H9 (cell line): ENCODE measurements around the gene WDR54. TPM values are rescaled to one million over a fixed set of nuclear protein-coding genes. Genes with fewer than 3 reads are reported as not detected.

Source experiments
- DNase-seq: peaks from one replicate; pipeline ENCODE4 v3.0.0-alpha.2; 2017
- H2AFZ ChIP-seq: one replicate; pipeline ENCODE4 v1.6.1; 2013; ENCODE audit warnings: mild to moderate bottlenecking, low read length, control low read depth, moderate library complexity
- H2AK5ac ChIP-seq: 2 replicates; pipeline ENCODE4 v1.6.1; 2013; ENCODE audit warnings: low read length, control low read depth, mixed read lengths; ENCODE audit not compliant: insufficient read length
- H2BK120ac ChIP-seq: one replicate; pipeline ENCODE4 v1.6.1; 2013; ENCODE audit warnings: low read depth, mild to moderate bottlenecking, low read length, control low read depth, inconsistent platforms; ENCODE audit not compliant: poor library complexity, severe bottlenecking
- H2BK12ac ChIP-seq: 2 replicates; pipeline ENCODE4 v1.6.1; 2013; ENCODE audit warnings: low read length, control low read depth, mixed read lengths, low read depth; ENCODE audit not compliant: insufficient read length
- H2BK15ac ChIP-seq: 2 replicates; pipeline ENCODE4 v1.6.1; 2013; ENCODE audit warnings: low read depth, low read length, control low read depth
- H2BK20ac ChIP-seq: one replicate; pipeline ENCODE4 v1.6.1; 2013; ENCODE audit warnings: low read depth, mild to moderate bottlenecking, low read length, control low read depth, inconsistent platforms; ENCODE audit not compliant: poor library complexity, severe bottlenecking
- H2BK5ac ChIP-seq: 2 replicates; pipeline ENCODE4 v1.6.1; 2013; ENCODE audit warnings: low read length, control low read depth, mixed read lengths; ENCODE audit not compliant: insufficient read length
- H3K14ac ChIP-seq: 2 replicates; pipeline ENCODE4 v1.6.1; 2013; ENCODE audit warnings: low read length, control low read depth; ENCODE audit not compliant: insufficient read depth
- H3K18ac ChIP-seq: 2 replicates; pipeline ENCODE4 v1.6.1; 2013; ENCODE audit warnings: low read depth, mild to moderate bottlenecking, mixed read lengths, low read length, control low read depth; ENCODE audit not compliant: insufficient read length
- H3K23ac ChIP-seq: 2 replicates; pipeline ENCODE4 v1.6.1; 2013; ENCODE audit warnings: low read length, control low read depth, mixed read lengths, low read depth; ENCODE audit not compliant: insufficient read length
- H3K23me2 ChIP-seq: 2 replicates; pipeline ENCODE4 v1.6.1; 2013; ENCODE audit warnings: low read depth, mild to moderate bottlenecking, mixed read lengths, low read length, control low read depth; ENCODE audit not compliant: insufficient read length, poor library complexity, severe bottlenecking
- H3K27ac ChIP-seq: 2 replicates; pipeline ENCODE4 v1.5.1; 2013; ENCODE audit warnings: low read length, control low read depth, mixed read lengths, low read depth; ENCODE audit not compliant: insufficient read length
- H3K27me3 ChIP-seq: 2 replicates; pipeline ENCODE4 v1.6.1; 2013; ENCODE audit warnings: low read length, control low read depth, inconsistent platforms; ENCODE audit not compliant: insufficient read depth
- H3K4ac ChIP-seq: 2 replicates; pipeline ENCODE4 v1.6.1; 2013; ENCODE audit warnings: low read depth, mild to moderate bottlenecking, control low read depth, inconsistent platforms, low read length, moderate library complexity
- H3K4me1 ChIP-seq: 2 replicates; pipeline ENCODE4 v1.6.1; 2013; ENCODE audit warnings: low read length, control low read depth, inconsistent platforms; ENCODE audit not compliant: insufficient read depth
- H3K4me2 ChIP-seq: 2 replicates; pipeline ENCODE4 v1.6.1; 2013; ENCODE audit warnings: low read length, control low read depth, mixed read lengths; ENCODE audit not compliant: insufficient read length, insufficient read depth
- H3K56ac ChIP-seq: 2 replicates; pipeline ENCODE4 v1.6.1; 2013; ENCODE audit warnings: low read depth, mild to moderate bottlenecking, mixed read lengths, low read length, control low read depth; ENCODE audit not compliant: insufficient read length
- H3K79me1 ChIP-seq: 2 replicates; pipeline ENCODE4 v1.6.1; 2013; ENCODE audit warnings: low read depth, mild to moderate bottlenecking, moderate library complexity, low read length, control low read depth, inconsistent platforms; ENCODE audit not compliant: insufficient read depth, poor library complexity, severe bottlenecking
- H3K79me2 ChIP-seq: 2 replicates; pipeline ENCODE4 v1.6.1; 2013; ENCODE audit warnings: low read length, control low read depth, inconsistent platforms; ENCODE audit not compliant: insufficient read depth
- H3K9ac ChIP-seq: 2 replicates; pipeline ENCODE4 v1.6.1; 2013; ENCODE audit warnings: low read length, control low read depth, mixed read lengths; ENCODE audit not compliant: insufficient read length; ENCODE audit errors: extremely low read depth
- H3K9me3 ChIP-seq: one replicate; pipeline ENCODE4 v1.6.1; 2013; ENCODE audit warnings: low read depth, low read length, inconsistent platforms; ENCODE audit not compliant: control insufficient read depth
- H3T11ph ChIP-seq: one replicate; pipeline ENCODE4 v1.6.1; 2013; ENCODE audit warnings: mild to moderate bottlenecking, low read length, control low read depth, inconsistent platforms
- H4K20me1 ChIP-seq: one replicate; pipeline ENCODE4 v1.6.1; 2013; ENCODE audit not compliant: control insufficient read depth, insufficient read length, insufficient read depth
- H4K5ac ChIP-seq: 2 replicates; pipeline ENCODE4 v1.6.1; 2013; ENCODE audit warnings: low read depth, mild to moderate bottlenecking, mixed read lengths, low read length, control low read depth; ENCODE audit not compliant: insufficient read length
- H4K8ac ChIP-seq: replicated peaks from 2 replicates; pipeline ENCODE4 v1.6.1; 2013; ENCODE audit warnings: low read length, control low read depth, mixed read lengths, low read depth; ENCODE audit not compliant: insufficient read length
- H4K91ac ChIP-seq: 2 replicates; pipeline ENCODE4 v1.6.1; 2013; ENCODE audit warnings: low read depth, mild to moderate bottlenecking, moderate library complexity, mixed read lengths, low read length, control low read depth; ENCODE audit not compliant: insufficient read length
- H3K27ac Mint-ChIP-seq, 3 experiments: 2 replicates in 2 of 3; 3 replicates in 1 of 3; pipeline ENCODE4 v1.8.0; 2020 to 2021; ENCODE audit warnings: mixed read lengths in 3 of 3, mild to moderate bottlenecking in 1 of 3, moderate library complexity in 1 of 3
- H3K27me3 Mint-ChIP-seq: 2 replicates; pipeline ENCODE4 v1.8.0; 2021; ENCODE audit warnings: low read depth, mild to moderate bottlenecking, moderate library complexity, mixed read lengths
- H3K36me3 Mint-ChIP-seq, 3 experiments: 2 replicates in 2 of 3; 3 replicates in 1 of 3; pipeline ENCODE4 v1.8.0; 2020 to 2021; ENCODE audit warnings: low read depth in 3 of 3, mixed read lengths in 3 of 3; ENCODE audit not compliant: insufficient read depth in 1 of 3
- H3K4me1 Mint-ChIP-seq, 2 experiments: 2 replicates each; pipeline ENCODE4 v1.8.0; 2020; ENCODE audit warnings: mixed read lengths in 2 of 2
- H3K4me3 Mint-ChIP-seq, 2 experiments: 2 replicates in 1 of 2; 3 replicates in 1 of 2; pipeline ENCODE4 v1.8.0; 2020 to 2021; ENCODE audit warnings: mild to moderate bottlenecking in 2 of 2, mixed read lengths in 2 of 2, moderate library complexity in 1 of 2
- H3K9me3 Mint-ChIP-seq, 2 experiments: 2 replicates in 1 of 2; 3 replicates in 1 of 2; pipeline ENCODE4 v1.8.0; 2020; ENCODE audit warnings: mild to moderate bottlenecking in 2 of 2, mixed read lengths in 2 of 2, moderate library complexity in 1 of 2
- CTCF ChIP-seq: fragments of 200-600 bp; sonication (generic); conservative IDR thresholded peaks from 3 replicates; pipeline ENCODE4 v1.8.0; 2021; ENCODE audit warnings: antibody characterized with exemption, mild to moderate bottlenecking
- WGBS: extraction: QIAGEN DNeasy Blood & Tissue Kit; methylation state at CpG from one replicate; pipeline ENCODE4 v1.1.7; 2013; ENCODE audit warnings: missing lambda C conversion rate, low lambda C conversion rate, mixed read lengths; ENCODE audit not compliant: insufficient read length; ENCODE audit errors: extremely low coverage; 5-methylcytosine and 5-hydroxymethylcytosine counted together
- total RNA-seq: library from RNA; stranded (reverse); gene quantifications from 2 replicates; pipeline ENCODE4 v1.2.1, GENCODE V29; 2021

Gene WDR54
- total RNA-seq, 1 experiment from 2014 or later, result 66.4 TPM

- TF ChIP-seq CTCF, result no peak
- Histone ChIP-seq H3T11ph (no peak overlapping the region), H3K56ac (no peak overlapping the region), H4K5ac (no peak overlapping the region), H2BK5ac (no peak overlapping the region), H3K23me2 (no peaks in the 10 kb centered on the region), H3K27me3 (no peaks in the 10 kb centered on the region), H3K79me2 (peaks cover 5% of the 10 kb centered on the region; the same call in 1 of the 2 replicates), H2BK12ac (no peak overlapping the region), H2AFZ (no peak overlapping the region), H2BK15ac (no peak overlapping the region), H3K27ac (no peak overlapping the region), H3K4me1 (peaks cover 7% of the 10 kb centered on the region), H4K8ac (no peak overlapping the region), H4K91ac (no peak overlapping the region), H3K9ac (no peak overlapping the region), H3K18ac (no peak overlapping the region), H3K4ac (no peak overlapping the region), H2AK5ac (no peak overlapping the region), H2BK20ac (no peak overlapping the region), H3K14ac (no peak overlapping the region), H3K4me2 (no peak overlapping the region), H3K23ac (no peak overlapping the region), H2BK120ac (no peak overlapping the region), H3K79me1 (peaks cover 11% of the 10 kb centered on the region), H3K9me3 (no peaks in the 10 kb centered on the region), H4K20me1 (no peaks in the 10 kb centered on the region)
- no peaks in the 10 kb centered on the region for H3K9me3 Mint-ChIP-seq
- H3K36me3 Mint-ChIP-seq, result peaks cover 9 to 23% (median 18%) of the 10 kb centered on the region in 3 experiments
- WGBS, result no CpG with 5 or more reads among the region's 10 CpGs
- H3K27me3 Mint-ChIP-seq, result no peaks in the 10 kb centered on the region
- H3K4me1 Mint-ChIP-seq, result peaks cover 40 to 50% of the 10 kb centered on the region in 2 experiments
- H3K4me3 Mint-ChIP-seq, result no peak overlapping the region
- H3K27ac Mint-ChIP-seq, result no peak overlapping the region
- DNase-seq, result no peak
Measured at GRCh38 chr2:74378007-74378406, 43.5 kb upstream of the WDR54 start.
